ENCODE measurements around the gene LRRC32. TPM values are rescaled to one million over a fixed set of nuclear protein-coding genes. Genes with fewer than 3 reads are reported as not detected.

LRRC32 gene
- total RNA-seq, 4 donors from 2014 or later, result 15.6 to 42.5 (median 17.9) TPM

GRCh38 chr11:76666830-76667229, 3.7 kb downstream of the LRRC32 start:
- DNase-seq, result no peak
- WGBS, 2 donors, result 74 to 76% methylated on average over 5 of the region's 5 CpGs
- TF ChIP-seq CTCF (IDR thresholded peaks at IDR 0.05) (no peak), POLR2A (IDR thresholded peaks at IDR 0.05) (no peak)
- H3K27ac ChIP-seq, result peak overlapping the region in 1 of 3 donors; percentile 73
- peaks cover 11 to 29% of the 10 kb centered on the region in 2 donors for H3K4me1 ChIP-seq
- H3K4me3 ChIP-seq (replicated peaks in 1 of 3), result no peak overlapping the region
- peaks cover 3% of the 10 kb centered on the region for H3K27me3 ChIP-seq
- no peaks in the 10 kb centered on the region for H3K9me3 ChIP-seq
- H3K36me3 ChIP-seq, result no peaks in the 10 kb centered on the region
- intact Hi-C loops (cut with DNase I), result no loop called here

- Histone ChIP-seq H3K4me3 (replicated peaks in 1 of 3) (no peak overlapping the region), H3K4me1 (peaks cover 11 to 25% of the 10 kb centered on the region in 2 donors), H3K27ac (peak overlapping the region in 1 of 3 donors; percentile 73), H3K27me3 (peaks cover 3% of the 10 kb centered on the region), H3K9me3 (no peaks in the 10 kb centered on the region), H3K36me3 (no peaks in the 10 kb centered on the region)
- 46 to 54% methylated on average over 7 of the region's 7 CpGs for WGBS, 2 donors
- DNase-seq, result peak in 1 of 2 donors; percentile 14
- intact Hi-C loops (cut with DNase I), result no loop called here
- no peak for TF ChIP-seq CTCF (IDR thresholded peaks at IDR 0.05)
- TF ChIP-seq POLR2A (IDR thresholded peaks at IDR 0.05), result no peak
Measured at GRCh38 chr11:76666408-76666807, 4.1 kb downstream of the LRRC32 start.

GRCh38 chr11:76665921-76666351, 4.6 kb downstream of the LRRC32 start:
- H3K4me3 ChIP-seq (replicated peaks in 1 of 3), result no peak overlapping the region
- intact Hi-C loops (cut with DNase I), result no loop called here
- TF ChIP-seq CTCF (IDR thresholded peaks at IDR 0.05) (no peak), POLR2A (IDR thresholded peaks at IDR 0.05) (no peak)
- H3K27me3 ChIP-seq, result peaks cover 3% of the 10 kb centered on the region
- H3K9me3 ChIP-seq, result no peaks in the 10 kb centered on the region
- peak overlapping the region in 1 of 3 donors; percentile 73 for H3K27ac ChIP-seq
- WGBS, 2 donors, result 70 to 81% methylated on average over 6 of the region's 6 CpGs
- H3K36me3 ChIP-seq, result no peaks in the 10 kb centered on the region
- H3K4me1 ChIP-seq, result peaks cover 7 to 23% of the 10 kb centered on the region in 2 donors
- no peak for DNase-seq

GRCh38 chr11:76665172-76665571, 5.4 kb downstream of the LRRC32 start:
- Histone ChIP-seq H3K4me1 (peaks cover under 1 to 16% of the 10 kb centered on the region in 2 donors), H3K27me3 (peaks cover 3% of the 10 kb centered on the region), H3K27ac (peak overlapping the region in 1 of 3 donors; percentile 43), H3K4me3 (replicated peaks in 1 of 3) (no peak overlapping the region), H3K9me3 (no peaks in the 10 kb centered on the region), H3K36me3 (no peaks in the 10 kb centered on the region)
- TF ChIP-seq CTCF (IDR thresholded peaks at IDR 0.05), result no peak
- TF ChIP-seq POLR2A (IDR thresholded peaks at IDR 0.05), result no peak
- DNase-seq, result no peak
- intact Hi-C loops (cut with DNase I), result no loop called here
- 86 to 90% methylated on average over 2 of the region's 2 CpGs for WGBS, 2 donors

GRCh38 chr11:76664578-76665061, 5.9 kb downstream of the LRRC32 start:
- Histone ChIP-seq H3K4me3 (replicated peaks in 1 of 3) (no peak overlapping the region), H3K4me1 (peaks cover 0 to 12% of the 10 kb centered on the region in 2 donors), H3K36me3 (no peaks in the 10 kb centered on the region), H3K27me3 (no peaks in the 10 kb centered on the region), H3K9me3 (no peaks in the 10 kb centered on the region), H3K27ac (peak overlapping the region in 1 of 3 donors; percentile 43)
- intact Hi-C loops (cut with DNase I), result no loop called here
- TF ChIP-seq CTCF (IDR thresholded peaks at IDR 0.05) (no peak), POLR2A (IDR thresholded peaks at IDR 0.05) (no peak)
- no peak for DNase-seq
- 58 to 59% methylated on average over 11 of the region's 11 CpGs for WGBS, 2 donors

All from thyroid gland (tissue), 4 donors.